Stimulated activated CD4-positive, alpha-beta T cell treated with anti-CD3 and anti-CD28 coated beads, Interleukin-1b, Interleukin-23, amount 100 ng/mL, for 1 hour (primary cell): Measurements from ENCODE around the gene PARS2.
"Not testable (repeated sequence)": the region's sequence is repeated elsewhere in the genome, so short reads cannot be mapped to it uniquely, and the experiment has no call there.

Experiments
- DNase-seq, 2 donors: peaks; one replicate each; pipeline ENCODE4 v3.0.0-alpha.2; 2020; ENCODE audit warnings: low read depth in 2 of 2

Gene PARS2

GRCh38 chr1:54800041-54800898, 35.9 kb upstream of the PARS2 start:
- no peak for DNase-seq

GRCh38 chr1:54798769-54799641, 34.7 kb upstream of the PARS2 start:
- no peak for DNase-seq

GRCh38 chr1:54798206-54798605, 33.9 kb upstream of the PARS2 start:
- DNase-seq, result no peak

- DNase-seq, result no peak
These were observed 32.6 kb upstream of the PARS2 start for GRCh38 chr1:54796902-54797301.

- DNase-seq, result no peak
These were observed 31.6 kb upstream of the PARS2 start for GRCh38 chr1:54795841-54796468.

- no peak for DNase-seq
These were observed 31.0 kb upstream of the PARS2 start for GRCh38 chr1:54795356-54795665.

- no peak for DNase-seq
These were observed 30.4 kb upstream of the PARS2 start for GRCh38 chr1:54794451-54795355.

- no peak for DNase-seq
These were observed 28.5 kb upstream of the PARS2 start for GRCh38 chr1:54792686-54793282.

- DNase-seq, result no peak
These were observed 27.7 kb upstream of the PARS2 start for GRCh38 chr1:54791880-54792522.

GRCh38 chr1:54788459-54788858, 24.1 kb upstream of the PARS2 start:
- no peak for DNase-seq

- no peak for DNase-seq
These were observed 23.3 kb upstream of the PARS2 start for GRCh38 chr1:54787604-54788003.

GRCh38 chr1:54786778-54787177, 22.5 kb upstream of the PARS2 start:
- DNase-seq, result no peak

GRCh38 chr1:54784066-54784465, 19.7 kb upstream of the PARS2 start:
- no peak for DNase-seq

- DNase-seq, result no peak
These were observed 18.3 kb upstream of the PARS2 start for GRCh38 chr1:54782588-54782987.

- no peak for DNase-seq
These were observed 17.8 kb upstream of the PARS2 start for GRCh38 chr1:54782156-54782555.

GRCh38 chr1:54781023-54781723, 16.9 kb upstream of the PARS2 start:
- no peak for DNase-seq

- no peak for DNase-seq
These were observed 13.1 kb upstream of the PARS2 start for GRCh38 chr1:54777431-54777830.

- no peak for DNase-seq
These were observed 12.7 kb upstream of the PARS2 start for GRCh38 chr1:54777011-54777410.

GRCh38 chr1:54775828-54776721, 11.8 kb upstream of the PARS2 start:
- not testable (repeated sequence) for DNase-seq
